ENCODE measurements around the gene ECSIT.

GRCh38 chr19:11538232-11539036 is 9.5 kb upstream of the ECSIT start, which contains the start of gene CNN1:
- no peak for TF ChIP-seq REST (IDR thresholded peaks at IDR 0.05; ENCODE audit: insufficient read depth in 1 of 2, low read depth in 2 of 2, low read length in 2 of 2)
- TF ChIP-seq TAF1 (IDR thresholded peaks at IDR 0.05; ENCODE audit: borderline replicate concordance, insufficient read depth, low read length), result no peak
- TF ChIP-seq POLR2AphosphoS5 (IDR thresholded peaks at IDR 0.05; ENCODE audit: low read depth, low read length), result no peak
- no peak for TF ChIP-seq SIN3A (IDR thresholded peaks at IDR 0.05; ENCODE audit: borderline replicate concordance, insufficient read depth, low read length)

Data from PFSK-1 (cell line).